GM23338 (cell line): Measurements from ENCODE around the gene UBAC2. TPM values are rescaled to one million over a fixed set of nuclear protein-coding genes. Genes with fewer than 3 reads are reported as not detected.

Source experiments
- ATAC-seq: fragments of 200-7000 bp; cut with Tn5 transposase; 3 replicates; pipeline ENCODE4 v1.9.1; 2020
- DNase-seq: peaks from one replicate; pipeline ENCODE4 v3.0.0-alpha.2; 2015; ENCODE audit warnings: low spot score
- H2AFZ ChIP-seq: fragments of 200-600 bp; sonication (generic); 2 replicates; pipeline ENCODE4 v1.8.0; 2016; ENCODE audit warnings: antibody characterized with exemption, mild to moderate bottlenecking, moderate library complexity
- H3F3A ChIP-seq: fragments of 200-600 bp; sonication (generic); replicated peaks from 2 replicates; pipeline ENCODE4 v1.8.0; 2017; ENCODE audit warnings: antibody characterized with exemption, mixed run types, low read depth
- H3K27ac ChIP-seq: fragments of 200-600 bp; sonication (generic); 2 replicates; pipeline ENCODE4 v1.6.1; 2016; ENCODE audit warnings: low read depth
- H3K27me3 ChIP-seq: fragments of 200-600 bp; sonication (generic); 2 replicates; pipeline ENCODE4 v1.8.0; 2016; ENCODE audit warnings: mild to moderate bottlenecking, mixed run types, moderate library complexity; ENCODE audit not compliant: insufficient read depth
- H3K36me3 ChIP-seq: fragments of 200-600 bp; sonication (generic); 2 replicates; pipeline ENCODE4 v1.8.0; 2016; ENCODE audit warnings: mild to moderate bottlenecking; ENCODE audit not compliant: insufficient read depth
- H3K4me1 ChIP-seq: fragments of 200-600 bp; sonication (generic); 2 replicates; pipeline ENCODE4 v1.8.0; 2016; ENCODE audit warnings: mild to moderate bottlenecking, moderate library complexity; ENCODE audit not compliant: insufficient read depth
- H3K4me2 ChIP-seq: fragments of 200-600 bp; sonication (generic); 2 replicates; pipeline ENCODE4 v1.7.1; 2017; ENCODE audit warnings: mixed run types
- H3K4me3 ChIP-seq: fragments of 200-600 bp; sonication (generic); 2 replicates; pipeline ENCODE4 v1.6.1; 2016; ENCODE audit warnings: mixed run types
- H3K79me2 ChIP-seq: fragments of 200-600 bp; sonication (generic); replicated peaks from 2 replicates; pipeline ENCODE4 v1.8.0; 2017; ENCODE audit warnings: mild to moderate bottlenecking; ENCODE audit not compliant: insufficient read depth
- H3K9me2 ChIP-seq: fragments of 200-600 bp; sonication (generic); 2 replicates; pipeline ENCODE4 v1.8.0; 2017; ENCODE audit not compliant: insufficient read depth
- H4K20me1 ChIP-seq: fragments of 200-600 bp; sonication (generic); replicated peaks from 2 replicates; pipeline ENCODE4 v1.8.0; 2017; ENCODE audit warnings: mild to moderate bottlenecking; ENCODE audit not compliant: insufficient read depth
- H3K27ac Mint-ChIP-seq: 2 replicates; pipeline ENCODE4 v1.8.0; 2020; ENCODE audit warnings: inconsistent platforms, mild to moderate bottlenecking, moderate library complexity, mixed read lengths
- H3K27me3 Mint-ChIP-seq: 3 replicates; pipeline ENCODE4 v1.8.0; 2022; ENCODE audit warnings: low read depth, mild to moderate bottlenecking, moderate library complexity, mixed read lengths, inconsistent platforms; ENCODE audit not compliant: insufficient read depth, poor library complexity
- H3K36me3 Mint-ChIP-seq: 3 replicates; pipeline ENCODE4 v1.8.0; 2021; ENCODE audit warnings: low read depth, mild to moderate bottlenecking, inconsistent platforms, moderate library complexity, mixed read lengths
- H3K4me1 Mint-ChIP-seq: 3 replicates; pipeline ENCODE4 v1.8.0; 2020; ENCODE audit warnings: mild to moderate bottlenecking, inconsistent platforms, mixed read lengths
- H3K4me3 Mint-ChIP-seq: 3 replicates; pipeline ENCODE4 v1.8.0; 2021; ENCODE audit warnings: moderate library complexity, mild to moderate bottlenecking, inconsistent platforms, mixed read lengths
- H3K9me3 Mint-ChIP-seq: 3 replicates; pipeline ENCODE4 v1.8.0; 2020; ENCODE audit warnings: moderate library complexity, mild to moderate bottlenecking, inconsistent platforms, mixed read lengths
- CREB1 ChIP-seq: fragments of 250-450 bp; sonication (Bioruptor Pico); IDR thresholded peaks from 2 replicates; pipeline ENCODE4 v1.5.0; 2020; ENCODE audit warnings: low read depth, mild to moderate bottlenecking, moderate library complexity
- CTCF ChIP-seq, 2 experiments: fragments of 200-600 bp in 1 of 2; sonication (generic) in 1 of 2; conservative IDR thresholded peaks; 2 replicates each; pipeline versions ENCODE4 v1.5.1 to v1.6.1; 2016 to 2017; ENCODE audit warnings: antibody characterized with exemption in 2 of 2, low read depth in 2 of 2, mild to moderate bottlenecking in 2 of 2, moderate library complexity in 1 of 2
- ETS1 ChIP-seq: IDR thresholded peaks from 2 replicates; pipeline ENCODE4 v1.6.1; 2016; ENCODE audit warnings: antibody characterized with exemption
- EZH2phosphoT487 ChIP-seq: fragments of 200-600 bp; sonication (generic); IDR thresholded peaks from one replicate; pipeline ENCODE4 v1.8.1; 2018; ENCODE audit warnings: antibody characterized with exemption; ENCODE audit not compliant: unreplicated experiment
- JUNB ChIP-seq: IDR thresholded peaks from one replicate; pipeline ENCODE4 v1.6.1; 2016; ENCODE audit warnings: antibody characterized with exemption; ENCODE audit not compliant: unreplicated experiment
- NANOG ChIP-seq: IDR thresholded peaks from 2 replicates; pipeline ENCODE4 v1.6.1; 2016; ENCODE audit warnings: antibody characterized with exemption, borderline replicate concordance
- POLR2AphosphoS5 ChIP-seq: IDR thresholded peaks from 2 replicates; pipeline ENCODE4 v1.6.1; 2016; ENCODE audit warnings: antibody characterized with exemption, low read depth
- REST ChIP-seq: IDR thresholded peaks from one replicate; pipeline ENCODE4 v1.6.1; 2018; ENCODE audit warnings: antibody characterized with exemption; ENCODE audit not compliant: unreplicated experiment
- STAT1 ChIP-seq: IDR thresholded peaks from one replicate; pipeline ENCODE4 v1.6.1; 2016; ENCODE audit warnings: antibody characterized with exemption; ENCODE audit not compliant: unreplicated experiment
- polyA plus RNA-seq: library from polyadenylated mRNA; unstranded; fragments of >200 nt; fragmentation: Nextera tagmentation; extraction: Ambion mirVana; gene quantifications from 2 replicates; pipeline ENCODE4 v1.2.1, GENCODE V29; 2016
- total RNA-seq: library from RNA; depleted of rRNA; stranded (reverse); fragments of >200 nt; shearing (Covaris generic); gene quantifications from 2 replicates; pipeline ENCODE4 v1.2.3, GENCODE V29; 2014

UBAC2 gene
- total and polyA plus RNA-seq, 2 experiments from 2014 or later = 37.9 to 76.9 TPM

GRCh38 chr13:99347335-99347878, 146.8 kb downstream of the UBAC2 start:
- Histone ChIP-seq H3K4me1 (no peaks in the 10 kb centered on the region), H3K36me3 (peaks cover 7% of the 10 kb centered on the region; the same call in 1 of the 2 replicates), H3F3A (no peaks in the 10 kb centered on the region), H3K4me2 (no peak overlapping the region), H4K20me1 (no peaks in the 10 kb centered on the region; the same call in none of the 2 replicates), H3K27me3 (no peaks in the 10 kb centered on the region), H3K9me2 (no peaks in the 10 kb centered on the region), H3K79me2 (no peaks in the 10 kb centered on the region), H3K27ac (no peak overlapping the region), H2AFZ (no peak overlapping the region), H3K4me3 (no peak overlapping the region)
- no peak for ATAC-seq
- DNase-seq = no peak
- peaks cover 7% of the 10 kb centered on the region for H3K27me3 Mint-ChIP-seq
- H3K4me3 Mint-ChIP-seq = no peak overlapping the region
- H3K9me3 Mint-ChIP-seq = no peaks in the 10 kb centered on the region
- no peaks in the 10 kb centered on the region for H3K4me1 Mint-ChIP-seq
- H3K36me3 Mint-ChIP-seq = peaks cover 18% of the 10 kb centered on the region
- no peak for TF ChIP-seq JUNB
- no peak for TF ChIP-seq REST
- TF ChIP-seq CREB1 = no peak
- TF ChIP-seq CTCF (conservative IDR thresholded peaks at IDR 0.05; ENCODE audit: low read depth in 2 of 2) = no peak
- no peak for TF ChIP-seq NANOG
- TF ChIP-seq ETS1 = no peak
- no peak for TF ChIP-seq POLR2AphosphoS5
- TF ChIP-seq EZH2phosphoT487 = no peak
- no peak for TF ChIP-seq STAT1
- H3K27ac Mint-ChIP-seq = no peak overlapping the region
